ENCODE measurements around the gene MRPL53. TPM values are rescaled to one million over a fixed set of nuclear protein-coding genes. Genes with fewer than 3 reads are reported as not detected.

MRPL53 gene
- total and polyA plus RNA-seq, 2 of the 13 experiments (the other 11 are each of a cell fraction or from before 2014, with no cell fraction given), result 34.3 to 51.9 TPM

DNA sequence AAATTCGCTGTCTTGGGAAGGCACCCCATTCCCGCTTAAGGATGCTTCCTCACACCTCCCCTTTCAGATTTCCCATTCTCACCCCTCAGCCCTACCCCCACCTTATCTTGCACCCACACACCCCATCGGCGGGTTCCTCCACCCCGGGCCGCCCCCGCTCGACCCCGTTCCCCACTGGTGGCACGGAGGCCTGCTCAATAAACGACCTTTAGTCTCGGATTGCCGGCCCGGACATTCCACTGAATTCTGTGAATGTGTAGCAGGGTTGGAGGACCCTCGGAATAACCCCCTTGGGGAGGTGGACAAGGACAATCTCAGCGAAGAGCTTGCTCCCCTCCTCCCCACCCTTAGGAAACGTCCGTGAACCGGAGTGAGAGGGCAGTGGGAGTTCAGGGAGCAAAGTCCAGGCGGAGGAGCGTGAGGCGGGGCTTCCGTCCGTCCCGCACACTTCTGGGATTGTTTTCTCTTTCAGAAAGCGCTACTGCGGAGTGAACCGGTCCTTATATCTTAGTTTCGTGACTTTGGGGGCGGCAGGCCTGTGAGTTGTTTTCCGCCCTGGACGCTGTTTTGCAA lies 29.8 kb upstream of the MRPL53 start (continued):
- TF ChIP-seq, protein P1, sequence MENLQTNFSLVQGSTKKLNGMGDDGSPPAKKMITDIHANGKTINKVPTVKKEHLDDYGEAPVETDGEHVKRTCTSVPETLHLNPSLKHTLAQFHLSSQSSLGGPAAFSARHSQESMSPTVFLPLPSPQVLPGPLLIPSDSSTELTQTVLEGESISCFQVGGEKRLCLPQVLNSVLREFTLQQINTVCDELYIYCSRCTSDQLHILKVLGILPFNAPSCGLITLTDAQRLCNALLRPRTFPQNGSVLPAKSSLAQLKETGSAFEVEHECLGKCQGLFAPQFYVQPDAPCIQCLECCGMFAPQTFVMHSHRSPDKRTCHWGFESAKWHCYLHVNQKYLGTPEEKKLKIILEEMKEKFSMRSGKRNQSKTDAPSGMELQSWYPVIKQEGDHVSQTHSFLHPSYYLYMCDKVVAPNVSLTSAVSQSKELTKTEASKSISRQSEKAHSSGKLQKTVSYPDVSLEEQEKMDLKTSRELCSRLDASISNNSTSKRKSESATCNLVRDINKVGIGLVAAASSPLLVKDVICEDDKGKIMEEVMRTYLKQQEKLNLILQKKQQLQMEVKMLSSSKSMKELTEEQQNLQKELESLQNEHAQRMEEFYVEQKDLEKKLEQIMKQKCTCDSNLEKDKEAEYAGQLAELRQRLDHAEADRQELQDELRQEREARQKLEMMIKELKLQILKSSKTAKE (CRISPR knock-in tag; IDR thresholded peaks at IDR 0.05; ENCODE audit: borderline replicate concordance), result peak; percentile 94
- TF ChIP-seq, protein P2, sequence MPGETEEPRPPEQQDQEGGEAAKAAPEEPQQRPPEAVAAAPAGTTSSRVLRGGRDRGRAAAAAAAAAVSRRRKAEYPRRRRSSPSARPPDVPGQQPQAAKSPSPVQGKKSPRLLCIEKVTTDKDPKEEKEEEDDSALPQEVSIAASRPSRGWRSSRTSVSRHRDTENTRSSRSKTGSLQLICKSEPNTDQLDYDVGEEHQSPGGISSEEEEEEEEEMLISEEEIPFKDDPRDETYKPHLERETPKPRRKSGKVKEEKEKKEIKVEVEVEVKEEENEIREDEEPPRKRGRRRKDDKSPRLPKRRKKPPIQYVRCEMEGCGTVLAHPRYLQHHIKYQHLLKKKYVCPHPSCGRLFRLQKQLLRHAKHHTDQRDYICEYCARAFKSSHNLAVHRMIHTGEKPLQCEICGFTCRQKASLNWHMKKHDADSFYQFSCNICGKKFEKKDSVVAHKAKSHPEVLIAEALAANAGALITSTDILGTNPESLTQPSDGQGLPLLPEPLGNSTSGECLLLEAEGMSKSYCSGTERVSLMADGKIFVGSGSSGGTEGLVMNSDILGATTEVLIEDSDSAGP (CRISPR knock-in tag; IDR thresholded peaks at IDR 0.05; ENCODE audit: borderline replicate concordance), result no peak
- TF ChIP-seq ZNF577 (CRISPR knock-in tag; IDR thresholded peaks at IDR 0.05; ENCODE audit: borderline replicate concordance, low read depth), result no peak
- no peak for TF ChIP-seq IRX3 (CRISPR knock-in tag; IDR thresholded peaks at IDR 0.05; ENCODE audit: borderline replicate concordance, low read depth)
- no peak for TF ChIP-seq ZNF296 (CRISPR knock-in tag; conservative IDR thresholded peaks at IDR 0.05)
- TF ChIP-seq SMYD3 (CRISPR knock-in tag; IDR thresholded peaks at IDR 0.05), result no peak
- TF ChIP-seq ZNF781 (CRISPR knock-in tag; IDR thresholded peaks at IDR 0.05; ENCODE audit: borderline replicate concordance, not compliant biosample characterization), result no peak
- no peak for TF ChIP-seq ZNF549 (CRISPR knock-in tag; IDR thresholded peaks at IDR 0.05)
- TF ChIP-seq SIX4 (CRISPR knock-in tag; IDR thresholded peaks at IDR 0.05), result no peak; the same call in none of the 2 replicates
- TF ChIP-seq, protein P3, sequence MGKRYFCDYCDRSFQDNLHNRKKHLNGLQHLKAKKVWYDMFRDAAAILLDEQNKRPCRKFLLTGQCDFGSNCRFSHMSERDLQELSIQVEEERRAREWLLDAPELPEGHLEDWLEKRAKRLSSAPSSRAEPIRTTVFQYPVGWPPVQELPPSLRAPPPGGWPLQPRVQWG (CRISPR knock-in tag; IDR thresholded peaks at IDR 0.05; ENCODE audit: borderline replicate concordance, low read depth), result no peak
- no peak for TF ChIP-seq ATAD3A (CRISPR knock-in tag; IDR thresholded peaks at IDR 0.05)
- TF ChIP-seq ATF7 (IDR thresholded peaks at IDR 0.05), result no peak
- TF ChIP-seq ATF7 (CRISPR knock-in tag; IDR thresholded peaks at IDR 0.05), result no peak
- TF ChIP-seq, protein P4, sequence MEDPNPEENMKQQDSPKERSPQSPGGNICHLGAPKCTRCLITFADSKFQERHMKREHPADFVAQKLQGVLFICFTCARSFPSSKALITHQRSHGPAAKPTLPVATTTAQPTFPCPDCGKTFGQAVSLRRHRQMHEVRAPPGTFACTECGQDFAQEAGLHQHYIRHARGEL (CRISPR knock-in tag; IDR thresholded peaks at IDR 0.05), result no peak
- TF ChIP-seq, protein P5, sequence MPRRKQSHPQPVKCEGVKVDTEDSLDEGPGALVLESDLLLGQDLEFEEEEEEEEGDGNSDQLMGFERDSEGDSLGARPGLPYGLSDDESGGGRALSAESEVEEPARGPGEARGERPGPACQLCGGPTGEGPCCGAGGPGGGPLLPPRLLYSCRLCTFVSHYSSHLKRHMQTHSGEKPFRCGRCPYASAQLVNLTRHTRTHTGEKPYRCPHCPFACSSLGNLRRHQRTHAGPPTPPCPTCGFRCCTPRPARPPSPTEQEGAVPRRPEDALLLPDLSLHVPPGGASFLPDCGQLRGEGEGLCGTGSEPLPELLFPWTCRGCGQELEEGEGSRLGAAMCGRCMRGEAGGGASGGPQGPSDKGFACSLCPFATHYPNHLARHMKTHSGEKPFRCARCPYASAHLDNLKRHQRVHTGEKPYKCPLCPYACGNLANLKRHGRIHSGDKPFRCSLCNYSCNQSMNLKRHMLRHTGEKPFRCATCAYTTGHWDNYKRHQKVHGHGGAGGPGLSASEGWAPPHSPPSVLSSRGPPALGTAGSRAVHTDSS (CRISPR knock-in tag; conservative IDR thresholded peaks at IDR 0.05), result no peak
- no peak for TF ChIP-seq TAF15 (IDR thresholded peaks at IDR 0.05; ENCODE audit: low read depth, low read length, poor library complexity, severe bottlenecking)
- TF ChIP-seq PAX8 (CRISPR knock-in tag; IDR thresholded peaks at IDR 0.05; ENCODE audit: borderline replicate concordance), result no peak
- TF ChIP-seq FOXC1 (CRISPR knock-in tag; IDR thresholded peaks at IDR 0.05; ENCODE audit: borderline replicate concordance), result peak; percentile 40; the same call in 1 of the 2 replicates
- TF ChIP-seq, protein P6, sequence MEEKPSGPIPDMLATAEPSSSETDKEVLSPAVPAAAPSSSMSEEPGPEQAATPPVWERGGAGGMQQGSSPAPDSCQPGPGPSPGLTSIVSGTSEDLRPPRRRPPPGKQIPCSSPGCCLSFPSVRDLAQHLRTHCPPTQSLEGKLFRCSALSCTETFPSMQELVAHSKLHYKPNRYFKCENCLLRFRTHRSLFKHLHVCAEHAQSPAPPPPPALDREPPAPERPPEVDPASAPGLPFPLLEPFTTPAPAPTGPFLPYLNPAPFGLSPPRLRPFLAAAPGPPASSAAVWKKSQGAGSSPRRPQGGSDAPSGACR (CRISPR knock-in tag; IDR thresholded peaks at IDR 0.05), result no peak
- no peak for TF ChIP-seq FIP1L1 (IDR thresholded peaks at IDR 0.05; ENCODE audit: borderline replicate concordance, insufficient read depth, low read depth, low read length)
- no peak for TF ChIP-seq SIN3B (IDR thresholded peaks at IDR 0.05; ENCODE audit: low read length)
- peak; percentile 78 for TF ChIP-seq HMG20B (CRISPR knock-in tag; conservative IDR thresholded peaks at IDR 0.05)
- no peak for TF ChIP-seq SYNCRIP (IDR thresholded peaks at IDR 0.05; ENCODE audit: insufficient read depth, low read depth, low read length)

Measured in HepG2 (cell line).